Astrocyte (in vitro differentiated cells and primary cell): ENCODE data around the gene RPEL1. TPM values are rescaled to one million over a fixed set of nuclear protein-coding genes. Genes with fewer than 3 reads are reported as not detected.

Experiments used
- DNase-seq: peaks from one replicate; pipeline ENCODE4 v3.0.0-alpha.2; 2010; ENCODE audit warnings: low read depth
- FAIRE-seq: peaks from 2 replicates; lab custom pipeline; 2011; peaks lifted over from hg19 to GRCh38; lab: Jason Lieb, UNC
- H2AFZ ChIP-seq: 2 replicates; pipeline ENCODE4 v1.6.0; 2012; ENCODE audit warnings: low read depth, low read length, inconsistent platforms
- H3K27ac ChIP-seq: 2 replicates; pipeline ENCODE4 v1.5.1; 2011; ENCODE audit warnings: low read depth, low read length, inconsistent platforms
- H3K27me3 ChIP-seq: 2 replicates; pipeline ENCODE4 v1.6.0; 2011; ENCODE audit warnings: low read length, inconsistent platforms; ENCODE audit not compliant: insufficient read depth
- H3K36me3 ChIP-seq: 2 replicates; pipeline ENCODE4 v1.5.1; 2011; ENCODE audit warnings: low read length, inconsistent platforms; ENCODE audit not compliant: insufficient read depth
- H3K4me1 ChIP-seq: 2 replicates; pipeline ENCODE4 v1.5.1; 2011; ENCODE audit warnings: low read length, inconsistent platforms; ENCODE audit not compliant: insufficient read depth
- H3K4me2 ChIP-seq: 2 replicates; pipeline ENCODE4 v1.6.0; 2012; ENCODE audit warnings: low read length, inconsistent platforms
- H3K4me3 ChIP-seq: 2 replicates; pipeline ENCODE4 v1.5.1; 2011; ENCODE audit warnings: low read depth, mild to moderate bottlenecking, low read length, inconsistent platforms; ENCODE audit not compliant: insufficient read depth
- H3K79me2 ChIP-seq: 2 replicates; pipeline ENCODE4 v1.6.0; 2012; ENCODE audit warnings: mild to moderate bottlenecking, low read length, inconsistent platforms; ENCODE audit not compliant: insufficient read depth
- H3K9ac ChIP-seq: 2 replicates; pipeline ENCODE4 v1.6.0; 2012; ENCODE audit warnings: mild to moderate bottlenecking, low read length, inconsistent platforms
- H3K9me3 ChIP-seq: 2 replicates; pipeline ENCODE4 v1.5.1; 2012; ENCODE audit warnings: low read depth, mild to moderate bottlenecking, low read length, inconsistent platforms; ENCODE audit not compliant: insufficient read depth
- H4K20me1 ChIP-seq: 2 replicates; pipeline ENCODE4 v1.6.0; 2012; ENCODE audit warnings: low read length, inconsistent platforms; ENCODE audit not compliant: insufficient read depth
- H3K27ac Mint-ChIP-seq: one replicate; pipeline ENCODE4 v1.8.0; 2021; ENCODE audit warnings: mild to moderate bottlenecking, mixed read lengths; ENCODE audit not compliant: unreplicated experiment
- H3K27me3 Mint-ChIP-seq: one replicate; pipeline ENCODE4 v1.8.0; 2021; ENCODE audit warnings: low read depth, mixed read lengths; ENCODE audit not compliant: unreplicated experiment
- H3K36me3 Mint-ChIP-seq: one replicate; pipeline ENCODE4 v1.8.0; 2021; ENCODE audit warnings: low read depth, mixed read lengths; ENCODE audit not compliant: unreplicated experiment
- H3K4me1 Mint-ChIP-seq: one replicate; pipeline ENCODE4 v1.8.0; 2021; ENCODE audit warnings: low read depth, mixed read lengths; ENCODE audit not compliant: unreplicated experiment
- H3K4me3 Mint-ChIP-seq: one replicate; pipeline ENCODE4 v1.8.0; 2021; ENCODE audit warnings: mild to moderate bottlenecking, moderate library complexity, mixed read lengths; ENCODE audit not compliant: unreplicated experiment
- H3K9me3 Mint-ChIP-seq: one replicate; pipeline ENCODE4 v1.8.0; 2021; ENCODE audit warnings: mild to moderate bottlenecking, mixed read lengths; ENCODE audit not compliant: unreplicated experiment
- CTCF ChIP-seq: IDR thresholded peaks from 2 replicates; pipeline ENCODE4 v1.5.1; 2011; ENCODE audit warnings: low read depth, mild to moderate bottlenecking, inconsistent platforms, low read length, moderate library complexity; ENCODE audit not compliant: insufficient read depth
- EZH2 ChIP-seq: IDR thresholded peaks from 2 replicates; pipeline ENCODE4 v1.6.1; 2012; ENCODE audit warnings: mild to moderate bottlenecking, low read length, inconsistent platforms; ENCODE audit not compliant: insufficient read depth
- total RNA-seq: library from RNA; stranded (reverse); gene quantifications from 2 replicates; pipeline ENCODE4 v1.2.1, GENCODE V29; 2021

The RPEL1 gene
- total RNA-seq, 1 donor from 2014 or later: not detected

GRCh38 chr10:103277713-103278536, 32.2 kb downstream of the RPEL1 start:
- Histone ChIP-seq H3K4me2 (peak overlapping the region; percentile 87), H3K4me3 (peak overlapping the region; percentile 52), H3K36me3 (no peaks in the 10 kb centered on the region), H3K27ac (no peak overlapping the region), H2AFZ (peak overlapping the region; percentile 85), H3K79me2 (no peaks in the 10 kb centered on the region), H3K9ac (no peak overlapping the region), H4K20me1 (peaks cover 28% of the 10 kb centered on the region), H3K9me3 (no peaks in the 10 kb centered on the region), H3K4me1 (peaks cover 18% of the 10 kb centered on the region), H3K27me3 (peaks cover 53% of the 10 kb centered on the region)
- H3K36me3 Mint-ChIP-seq: no peaks in the 10 kb centered on the region
- peaks cover 13% of the 10 kb centered on the region for H3K4me1 Mint-ChIP-seq
- no peak for DNase-seq
- FAIRE-seq: no peak
- H3K27ac Mint-ChIP-seq: no peak overlapping the region
- TF ChIP-seq EZH2 (peak; percentile 64), CTCF (no peak)
- peak overlapping the region; percentile 75 for H3K4me3 Mint-ChIP-seq
- peaks cover 5% of the 10 kb centered on the region for H3K9me3 Mint-ChIP-seq
- H3K27me3 Mint-ChIP-seq: peaks cover 38% of the 10 kb centered on the region

- Histone ChIP-seq H3K9me3 (no peaks in the 10 kb centered on the region), H3K4me2 (peak overlapping the region; percentile 87), H3K27me3 (peaks cover 53% of the 10 kb centered on the region), H3K36me3 (no peaks in the 10 kb centered on the region), H3K4me1 (peaks cover 13% of the 10 kb centered on the region), H3K4me3 (no peak overlapping the region), H2AFZ (no peak overlapping the region), H3K79me2 (no peaks in the 10 kb centered on the region), H3K27ac (no peak overlapping the region), H4K20me1 (peaks cover 23% of the 10 kb centered on the region), H3K9ac (no peak overlapping the region)
- Mint-ChIP-seq H3K9me3 (peaks cover 5% of the 10 kb centered on the region), H3K27me3 (peaks cover 38% of the 10 kb centered on the region), H3K4me1 (peaks cover 8% of the 10 kb centered on the region), H3K36me3 (no peaks in the 10 kb centered on the region), H3K27ac (no peak overlapping the region), H3K4me3 (peak overlapping the region; percentile 75)
- no peak for TF ChIP-seq EZH2
- TF ChIP-seq CTCF: no peak
- FAIRE-seq (no peak), DNase-seq (no peak)
Observed at GRCh38 chr10:103278537-103278823, 32.8 kb downstream of the RPEL1 start.

GRCh38 chr10:103278862-103279298, 33.2 kb downstream of the RPEL1 start:
- Histone ChIP-seq H2AFZ (no peak overlapping the region), H3K27me3 (peaks cover 53% of the 10 kb centered on the region)
- DNase-seq: peak; percentile 14

More at GRCh38 chr10:103278862-103279298, 33.2 kb downstream of the RPEL1 start:
- no peak overlapping the region for H3K9ac ChIP-seq
- peak overlapping the region; percentile 87 for H3K4me2 ChIP-seq
- H3K27ac Mint-ChIP-seq: no peak overlapping the region
- H3K4me3 Mint-ChIP-seq: peak overlapping the region; percentile 75
- H3K4me1 ChIP-seq: peaks cover 9% of the 10 kb centered on the region
- H3K9me3 ChIP-seq: no peaks in the 10 kb centered on the region
- TF ChIP-seq EZH2 (no peak), CTCF (no peak)
- peaks cover 21% of the 10 kb centered on the region for H4K20me1 ChIP-seq
- H3K4me1 Mint-ChIP-seq: peaks cover 5% of the 10 kb centered on the region
- no peaks in the 10 kb centered on the region for H3K36me3 Mint-ChIP-seq
- H3K9me3 Mint-ChIP-seq: peaks cover 5% of the 10 kb centered on the region
- FAIRE-seq: no peak
- H3K4me3 ChIP-seq: no peak overlapping the region
- H3K27me3 Mint-ChIP-seq: peaks cover 38% of the 10 kb centered on the region
- H3K36me3 ChIP-seq: no peaks in the 10 kb centered on the region
- H3K79me2 ChIP-seq: no peaks in the 10 kb centered on the region
- no peak overlapping the region for H3K27ac ChIP-seq
